ENCODE results near the gene ANAPC5.

ANAPC5 gene

GRCh38 chr12:121288986-121289385 lies 63.2 kb downstream of the ANAPC5 start:
- TF ChIP-seq, protein P1, sequence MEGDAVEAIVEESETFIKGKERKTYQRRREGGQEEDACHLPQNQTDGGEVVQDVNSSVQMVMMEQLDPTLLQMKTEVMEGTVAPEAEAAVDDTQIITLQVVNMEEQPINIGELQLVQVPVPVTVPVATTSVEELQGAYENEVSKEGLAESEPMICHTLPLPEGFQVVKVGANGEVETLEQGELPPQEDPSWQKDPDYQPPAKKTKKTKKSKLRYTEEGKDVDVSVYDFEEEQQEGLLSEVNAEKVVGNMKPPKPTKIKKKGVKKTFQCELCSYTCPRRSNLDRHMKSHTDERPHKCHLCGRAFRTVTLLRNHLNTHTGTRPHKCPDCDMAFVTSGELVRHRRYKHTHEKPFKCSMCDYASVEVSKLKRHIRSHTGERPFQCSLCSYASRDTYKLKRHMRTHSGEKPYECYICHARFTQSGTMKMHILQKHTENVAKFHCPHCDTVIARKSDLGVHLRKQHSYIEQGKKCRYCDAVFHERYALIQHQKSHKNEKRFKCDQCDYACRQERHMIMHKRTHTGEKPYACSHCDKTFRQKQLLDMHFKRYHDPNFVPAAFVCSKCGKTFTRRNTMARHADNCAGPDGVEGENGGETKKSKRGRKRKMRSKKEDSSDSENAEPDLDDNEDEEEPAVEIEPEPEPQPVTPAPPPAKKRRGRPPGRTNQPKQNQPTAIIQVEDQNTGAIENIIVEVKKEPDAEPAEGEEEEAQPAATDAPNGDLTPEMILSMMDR (IDR thresholded peaks at IDR 0.05; ENCODE audit: low read depth, low read length) = no peak
- TF ChIP-seq EZH2phosphoT487 (IDR thresholded peaks at IDR 0.05; ENCODE audit: low read depth) = no peak
- H4K20me1 ChIP-seq (ENCODE audit: insufficient read depth, low read length) = no peaks in the 10 kb centered on the region
- H3K79me2 ChIP-seq (ENCODE audit: low read length) = peaks cover 46% of the 10 kb centered on the region
- H3K27ac ChIP-seq (ENCODE audit: low read length) = no peak overlapping the region
- no peaks in the 10 kb centered on the region for H3K27me3 ChIP-seq (ENCODE audit: low read depth, low read length)
- H2AFZ ChIP-seq (ENCODE audit: low read depth, low read length) = no peak overlapping the region
- H3K9ac ChIP-seq (ENCODE audit: low read length) = no peak overlapping the region
- H3K9me3 ChIP-seq (ENCODE audit: insufficient read depth, low read length) = no peaks in the 10 kb centered on the region
- H3K4me1 ChIP-seq (ENCODE audit: low read length) = no peaks in the 10 kb centered on the region
- no peak overlapping the region for H3K4me3 ChIP-seq (ENCODE audit: low read length)
- H3K4me2 ChIP-seq (ENCODE audit: low read length) = no peak overlapping the region
- H3K36me3 ChIP-seq (replicated peaks; ENCODE audit: low read depth, low read length) = peaks cover 9% of the 10 kb centered on the region

DNA sequence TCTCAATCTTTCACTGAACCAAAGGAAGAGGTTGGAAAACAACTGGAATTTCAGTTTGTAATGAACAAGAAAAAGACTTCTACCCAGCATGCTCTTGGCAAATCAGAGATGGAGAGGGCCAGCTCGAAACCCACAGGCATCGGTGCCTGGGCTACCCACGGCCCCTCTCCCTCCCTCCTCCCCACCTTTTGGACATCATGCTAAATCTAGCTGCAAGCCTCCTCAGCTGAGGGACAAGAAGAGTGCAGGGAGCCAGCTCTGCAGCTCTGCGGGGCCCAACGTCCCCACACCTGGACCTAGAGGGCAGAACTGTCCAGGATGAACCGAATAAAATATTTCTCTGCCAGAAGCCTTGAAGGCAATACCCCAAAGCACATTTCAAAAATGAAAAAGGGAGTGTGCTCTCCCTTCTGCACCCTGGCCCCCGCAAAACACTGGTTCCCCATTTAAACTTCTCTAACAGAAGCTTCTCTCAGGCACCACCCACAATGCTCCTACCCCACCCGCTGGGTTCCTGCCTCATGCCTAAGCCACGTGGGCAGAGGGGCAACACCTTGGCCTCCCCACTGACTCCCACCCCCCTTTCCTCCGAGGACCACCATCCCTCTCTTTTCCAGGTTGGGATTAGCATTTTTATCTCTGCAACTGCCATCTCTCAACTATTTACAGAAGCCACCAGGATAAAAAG lies 63.9 kb downstream of the ANAPC5 start:
- Histone ChIP-seq H3K79me2 (ENCODE audit: low read length) (peaks cover 39% of the 10 kb centered on the region), H3K4me3 (ENCODE audit: low read length) (no peak overlapping the region), H3K4me2 (ENCODE audit: low read length) (no peak overlapping the region), H3K27ac (ENCODE audit: low read length) (no peak overlapping the region), H3K4me1 (ENCODE audit: low read length) (no peaks in the 10 kb centered on the region), H3K27me3 (ENCODE audit: low read depth, low read length) (no peaks in the 10 kb centered on the region), H4K20me1 (ENCODE audit: insufficient read depth, low read length) (no peaks in the 10 kb centered on the region), H2AFZ (ENCODE audit: low read depth, low read length) (no peak overlapping the region), H3K9ac (ENCODE audit: low read length) (no peak overlapping the region), H3K9me3 (ENCODE audit: insufficient read depth, low read length) (no peaks in the 10 kb centered on the region), H3K36me3 (replicated peaks; ENCODE audit: low read depth, low read length) (peaks cover 6% of the 10 kb centered on the region)
- TF ChIP-seq, protein P1 (IDR thresholded peaks at IDR 0.05; ENCODE audit: low read depth, low read length) = no peak
- no peak for TF ChIP-seq EZH2phosphoT487 (IDR thresholded peaks at IDR 0.05; ENCODE audit: low read depth)

GRCh38 chr12:121287267-121287954 lies 64.8 kb downstream of the ANAPC5 start:
- TF ChIP-seq, protein P1 (IDR thresholded peaks at IDR 0.05; ENCODE audit: low read depth, low read length) = no peak
- TF ChIP-seq EZH2phosphoT487 (IDR thresholded peaks at IDR 0.05; ENCODE audit: low read depth) = no peak
- no peak overlapping the region for H2AFZ ChIP-seq (ENCODE audit: low read depth, low read length)
- H3K9ac ChIP-seq (ENCODE audit: low read length) = no peak overlapping the region
- no peaks in the 10 kb centered on the region for H3K9me3 ChIP-seq (ENCODE audit: insufficient read depth, low read length)
- no peaks in the 10 kb centered on the region for H4K20me1 ChIP-seq (ENCODE audit: insufficient read depth, low read length)
- H3K4me2 ChIP-seq (ENCODE audit: low read length) = no peak overlapping the region
- no peak overlapping the region for H3K4me3 ChIP-seq (ENCODE audit: low read length)
- H3K36me3 ChIP-seq (replicated peaks; ENCODE audit: low read depth, low read length) = peaks cover 6% of the 10 kb centered on the region
- H3K79me2 ChIP-seq (ENCODE audit: low read length) = peaks cover 33% of the 10 kb centered on the region
- H3K27me3 ChIP-seq (ENCODE audit: low read depth, low read length) = no peaks in the 10 kb centered on the region
- no peaks in the 10 kb centered on the region for H3K4me1 ChIP-seq (ENCODE audit: low read length)
- no peak overlapping the region for H3K27ac ChIP-seq (ENCODE audit: low read length)

DNA sequence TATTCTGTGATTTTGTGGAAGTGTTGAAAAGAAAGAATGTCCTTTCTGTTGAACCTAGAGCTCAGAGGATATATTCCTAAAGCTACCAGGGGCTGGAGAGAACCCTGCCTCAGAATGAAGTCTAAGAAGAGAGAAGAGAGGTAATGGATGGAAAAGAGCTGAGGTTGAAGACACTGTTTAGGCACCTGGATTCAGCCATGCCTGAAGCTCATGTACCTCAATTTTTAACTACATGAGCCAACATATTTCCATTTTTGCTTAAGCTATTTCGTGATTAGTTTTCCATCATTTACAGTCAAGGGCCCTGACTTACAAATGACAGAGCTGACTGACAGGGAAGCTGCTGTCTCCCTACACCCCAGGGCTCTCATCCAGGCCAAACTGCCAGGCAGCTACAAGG lies 66.4 kb downstream of the ANAPC5 start:
- Histone ChIP-seq H3K9ac (ENCODE audit: low read length) (no peak overlapping the region), H3K4me2 (ENCODE audit: low read length) (no peak overlapping the region), H3K4me3 (ENCODE audit: low read length) (no peak overlapping the region), H2AFZ (ENCODE audit: low read depth, low read length) (no peak overlapping the region), H3K27me3 (ENCODE audit: low read depth, low read length) (no peaks in the 10 kb centered on the region), H3K4me1 (ENCODE audit: low read length) (no peaks in the 10 kb centered on the region), H3K79me2 (ENCODE audit: low read length) (peaks cover 23% of the 10 kb centered on the region), H3K9me3 (ENCODE audit: insufficient read depth, low read length) (no peaks in the 10 kb centered on the region), H4K20me1 (ENCODE audit: insufficient read depth, low read length) (no peaks in the 10 kb centered on the region), H3K36me3 (replicated peaks; ENCODE audit: low read depth, low read length) (peaks cover 2% of the 10 kb centered on the region), H3K27ac (ENCODE audit: low read length) (no peak overlapping the region)
- TF ChIP-seq, protein P1 (IDR thresholded peaks at IDR 0.05; ENCODE audit: low read depth, low read length) = no peak
- TF ChIP-seq EZH2phosphoT487 (IDR thresholded peaks at IDR 0.05; ENCODE audit: low read depth) = no peak
